ENCODE measurements around the gene P4HA3.

The P4HA3 gene

DNA sequence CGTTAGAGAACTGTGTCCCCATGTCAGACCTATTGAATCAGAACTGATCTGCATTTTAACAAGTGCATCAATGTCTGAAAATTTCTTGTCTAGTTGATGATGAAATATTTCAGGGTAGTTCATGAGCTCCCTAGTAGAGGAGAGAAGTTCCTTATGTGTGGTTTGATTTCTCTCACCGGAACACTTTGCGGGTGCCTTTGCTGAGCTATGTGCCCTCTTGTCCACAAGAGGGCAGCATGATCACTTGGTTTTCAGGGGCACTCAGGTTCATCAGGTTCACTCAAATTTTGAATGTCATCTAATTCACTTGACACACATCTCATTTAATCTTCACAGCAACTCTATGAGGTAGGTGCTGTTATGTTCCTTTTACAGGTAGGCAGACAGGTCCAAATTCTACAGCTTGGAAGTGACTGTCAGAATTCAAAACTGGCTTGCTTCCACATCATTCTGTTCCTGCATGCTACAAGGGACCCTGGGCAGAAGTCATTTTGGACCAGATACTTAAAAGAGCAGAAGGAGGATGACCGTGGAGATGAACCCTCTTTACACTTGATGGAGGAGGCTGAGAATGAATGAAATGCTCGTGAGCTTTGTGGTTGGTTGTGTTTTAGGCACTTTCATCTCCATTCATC lies 55.6 kb downstream of the P4HA3 start:
- Histone ChIP-seq H3K36me3 (ENCODE audit: control insufficient read depth in 5 of 5, insufficient read depth in 5 of 5, low read length in 5 of 5) (peaks cover 0 to 46% (median 41%) of the 10 kb centered on the region in 5 donors), H3K27ac (ENCODE audit: low read depth, low read length) (no peak overlapping the region), H3K9ac (ENCODE audit: low read length in 5 of 5) (no peak overlapping the region), H3K9me3 (ENCODE audit: control insufficient read depth in 5 of 5, low read length in 5 of 5) (no peaks in the 10 kb centered on the region), H3K4me3 (ENCODE audit: low read depth in 1 of 5, low read length in 5 of 5) (no peak overlapping the region), H3K4me1 (ENCODE audit: control insufficient read depth in 5 of 5, insufficient read depth in 5 of 5, low read length in 5 of 5) (peaks cover 0 to 7% (median 5%) of the 10 kb centered on the region in 5 donors), H3K27me3 (ENCODE audit: control insufficient read depth in 5 of 5, insufficient read depth in 4 of 5, low read length in 5 of 5) (no peaks in the 10 kb centered on the region)

DNA sequence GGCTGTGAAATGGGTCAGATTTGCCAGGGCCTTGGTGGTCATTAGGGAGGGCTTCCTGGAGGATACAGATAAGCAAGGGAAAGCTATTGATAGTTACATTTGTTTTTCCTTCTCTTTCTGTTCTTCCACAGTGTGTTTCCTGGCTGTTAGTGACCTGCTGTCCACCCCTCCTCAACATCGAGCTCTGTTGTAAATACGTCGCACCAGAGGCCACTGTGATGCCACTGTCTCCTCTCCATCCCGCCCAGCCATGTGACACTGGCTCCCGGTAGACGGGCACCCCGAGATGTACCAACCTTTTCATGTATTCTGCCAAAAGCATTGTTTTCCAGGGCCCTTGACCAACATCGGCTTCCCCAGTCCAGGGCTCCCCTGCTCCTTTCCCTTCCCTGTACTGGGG lies 58.1 kb downstream of the P4HA3 start:
- Histone ChIP-seq H3K9ac (ENCODE audit: low read length in 5 of 5) (no peak overlapping the region), H3K27ac (ENCODE audit: low read depth, low read length) (no peak overlapping the region), H3K36me3 (ENCODE audit: control insufficient read depth in 5 of 5, insufficient read depth in 5 of 5, low read length in 5 of 5) (peaks cover 19 to 69% (median 55%) of the 10 kb centered on the region in 5 donors), H3K9me3 (ENCODE audit: control insufficient read depth in 5 of 5, low read length in 5 of 5) (no peaks in the 10 kb centered on the region), H3K4me1 (ENCODE audit: control insufficient read depth in 5 of 5, insufficient read depth in 5 of 5, low read length in 5 of 5) (peaks cover 0 to 7% (median 5%) of the 10 kb centered on the region in 5 donors), H3K4me3 (ENCODE audit: low read depth in 1 of 5, low read length in 5 of 5) (no peak overlapping the region), H3K27me3 (ENCODE audit: control insufficient read depth in 5 of 5, insufficient read depth in 4 of 5, low read length in 5 of 5) (no peaks in the 10 kb centered on the region)

DNA sequence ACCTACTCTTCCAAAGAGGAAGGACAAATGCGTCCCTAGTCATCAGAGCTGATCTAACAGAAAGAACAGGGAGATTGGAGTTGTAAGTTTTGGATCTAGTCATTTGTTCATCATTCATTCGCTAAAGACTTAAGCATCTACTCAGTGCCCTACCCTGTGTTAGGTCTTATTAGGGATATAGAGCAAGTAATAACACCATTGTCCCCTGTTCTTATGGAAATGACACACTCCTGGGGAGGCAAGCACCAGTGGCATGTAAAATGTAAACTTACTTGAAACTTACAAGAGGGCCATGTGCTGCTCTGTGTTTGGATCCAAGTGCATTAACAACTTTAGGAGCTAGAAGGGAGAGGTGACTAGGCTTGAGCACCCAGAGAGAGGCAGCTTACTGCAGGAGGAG lies 61.9 kb downstream of the P4HA3 start:
- Histone ChIP-seq H3K36me3 (ENCODE audit: control insufficient read depth in 5 of 5, insufficient read depth in 5 of 5, low read length in 5 of 5) (peaks cover 35 to 80% (median 65%) of the 10 kb centered on the region in 5 donors), H3K9ac (ENCODE audit: low read length in 5 of 5) (no peak overlapping the region)

DNA sequence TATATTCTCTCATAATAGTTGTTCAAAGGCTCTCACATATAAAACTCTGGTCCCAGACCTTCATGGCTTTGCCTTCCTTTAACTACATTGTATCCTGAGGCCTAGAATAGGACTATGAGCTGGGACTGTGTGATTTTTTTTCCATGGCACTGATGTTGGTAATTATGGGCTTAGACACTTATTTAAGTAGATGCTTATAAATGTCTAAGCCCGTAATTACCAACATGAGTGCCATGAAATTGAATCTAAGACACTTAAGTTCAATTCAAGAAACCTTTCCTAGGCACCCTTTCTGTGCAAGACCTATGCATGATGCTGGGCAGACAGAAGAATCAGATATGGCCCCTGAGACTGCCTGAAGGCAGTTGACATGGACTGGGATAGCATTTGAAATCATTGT lies 63.0 kb downstream of the P4HA3 start:
- no peak overlapping the region for H3K4me3 ChIP-seq (ENCODE audit: low read depth in 1 of 5, low read length in 5 of 5)
- no peaks in the 10 kb centered on the region for H3K27me3 ChIP-seq (ENCODE audit: control insufficient read depth in 5 of 5, insufficient read depth in 4 of 5, low read length in 5 of 5)
- H3K4me1 ChIP-seq (ENCODE audit: control insufficient read depth in 5 of 5, insufficient read depth in 5 of 5, low read length in 5 of 5), result no peaks in the 10 kb centered on the region
- peaks cover 35 to 69% (median 55%) of the 10 kb centered on the region in 5 donors for H3K36me3 ChIP-seq (ENCODE audit: control insufficient read depth in 5 of 5, insufficient read depth in 5 of 5, low read length in 5 of 5)
- H3K9me3 ChIP-seq (ENCODE audit: control insufficient read depth in 5 of 5, low read length in 5 of 5), result no peaks in the 10 kb centered on the region
- no peak overlapping the region for H3K27ac ChIP-seq (ENCODE audit: low read depth, low read length)
- no peak overlapping the region for H3K9ac ChIP-seq (ENCODE audit: low read length in 5 of 5)

More for the DNA sequence above, 61.9 kb downstream of the P4HA3 start:
- Histone ChIP-seq H3K27ac (ENCODE audit: low read depth, low read length) (no peak overlapping the region), H3K4me3 (ENCODE audit: low read depth in 1 of 5, low read length in 5 of 5) (no peak overlapping the region), H3K9me3 (ENCODE audit: control insufficient read depth in 5 of 5, low read length in 5 of 5) (no peaks in the 10 kb centered on the region), H3K4me1 (ENCODE audit: control insufficient read depth in 5 of 5, insufficient read depth in 5 of 5, low read length in 5 of 5) (no peaks in the 10 kb centered on the region), H3K27me3 (ENCODE audit: control insufficient read depth in 5 of 5, insufficient read depth in 4 of 5, low read length in 5 of 5) (no peaks in the 10 kb centered on the region)

DNA sequence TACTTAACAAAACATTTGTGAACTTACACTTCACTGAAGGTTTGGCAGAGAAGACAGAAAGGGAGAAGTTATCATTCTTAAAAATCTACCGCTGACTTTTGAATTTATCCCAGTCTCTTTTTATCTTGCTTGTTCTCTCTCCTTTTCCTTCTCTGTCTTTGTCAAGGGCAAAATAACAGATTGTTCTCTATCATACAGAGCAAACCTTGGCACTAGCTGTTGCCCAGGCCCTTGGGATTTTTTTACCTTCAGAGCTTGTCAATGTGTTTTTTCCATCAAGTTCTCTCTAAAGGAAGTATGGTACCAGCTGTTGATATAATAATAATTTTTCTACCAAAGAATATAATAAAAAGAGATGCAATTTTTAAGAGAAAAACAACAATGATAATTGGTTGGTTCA lies 73.2 kb downstream of the P4HA3 start:
- Histone ChIP-seq H3K4me1 (ENCODE audit: control insufficient read depth in 5 of 5, insufficient read depth in 5 of 5, low read length in 5 of 5) (peaks cover 0 to 7% (median 0%) of the 10 kb centered on the region in 5 donors), H3K27ac (ENCODE audit: low read depth, low read length) (no peak overlapping the region), H3K9ac (ENCODE audit: low read length in 5 of 5) (peak overlapping the region in 1 of 5 donors; percentile 5), H3K4me3 (ENCODE audit: low read depth in 1 of 5, low read length in 5 of 5) (no peak overlapping the region), H3K27me3 (ENCODE audit: control insufficient read depth in 5 of 5, insufficient read depth in 4 of 5, low read length in 5 of 5) (no peaks in the 10 kb centered on the region), H3K9me3 (ENCODE audit: control insufficient read depth in 5 of 5, low read length in 5 of 5) (no peaks in the 10 kb centered on the region), H3K36me3 (ENCODE audit: control insufficient read depth in 5 of 5, insufficient read depth in 5 of 5, low read length in 5 of 5) (peaks cover 34 to 62% (median 50%) of the 10 kb centered on the region in 5 donors)

DNA sequence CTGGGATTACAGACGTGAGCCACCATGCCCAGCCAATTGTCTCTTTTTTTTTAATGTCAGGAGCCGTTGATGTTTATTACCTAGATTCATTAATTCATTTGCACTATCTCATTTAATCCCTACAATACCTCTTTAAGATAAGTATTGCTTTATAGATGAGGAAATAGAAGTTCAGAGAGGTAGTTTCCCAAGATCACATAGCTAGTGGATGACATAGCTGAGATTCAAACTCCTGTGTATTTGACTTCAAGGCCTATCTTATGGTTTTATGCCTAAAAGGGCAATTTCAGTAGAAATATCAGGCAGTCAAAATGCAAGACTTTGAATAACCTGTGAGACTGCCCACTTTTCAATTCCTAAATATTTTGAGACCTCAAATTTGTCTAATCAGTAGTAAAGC lies 73.9 kb downstream of the P4HA3 start:
- Histone ChIP-seq H3K9me3 (ENCODE audit: control insufficient read depth in 5 of 5, low read length in 5 of 5) (no peaks in the 10 kb centered on the region), H3K36me3 (ENCODE audit: control insufficient read depth in 5 of 5, insufficient read depth in 5 of 5, low read length in 5 of 5) (peaks cover 34 to 62% (median 52%) of the 10 kb centered on the region in 5 donors), H3K27me3 (ENCODE audit: control insufficient read depth in 5 of 5, insufficient read depth in 4 of 5, low read length in 5 of 5) (no peaks in the 10 kb centered on the region), H3K4me1 (ENCODE audit: control insufficient read depth in 5 of 5, insufficient read depth in 5 of 5, low read length in 5 of 5) (peaks cover 0 to 7% (median 0%) of the 10 kb centered on the region in 5 donors), H3K27ac (ENCODE audit: low read depth, low read length) (no peak overlapping the region), H3K9ac (ENCODE audit: low read length in 5 of 5) (peak overlapping the region in 1 of 5 donors; percentile 5), H3K4me3 (ENCODE audit: low read depth in 1 of 5, low read length in 5 of 5) (no peak overlapping the region)

DNA sequence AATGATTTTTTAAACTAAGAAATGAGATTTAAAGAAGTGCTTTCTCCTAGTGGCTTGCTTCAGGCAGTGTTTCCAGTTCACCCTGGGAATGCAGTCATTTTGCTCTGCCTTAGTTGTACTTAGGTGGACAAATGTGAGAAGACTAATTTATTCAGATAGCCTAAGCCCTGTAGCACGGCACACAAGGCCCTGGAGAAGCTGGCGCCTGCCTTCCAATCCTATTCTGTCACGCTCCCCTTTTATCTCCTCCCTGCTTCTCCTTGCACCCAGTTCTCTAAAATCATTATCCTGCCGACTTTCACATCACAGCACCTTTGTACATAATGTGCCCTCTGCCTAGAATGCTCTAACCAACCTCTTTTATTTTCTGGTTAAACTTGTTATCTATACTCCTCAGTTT lies 76.3 kb downstream of the P4HA3 start:
- H3K36me3 ChIP-seq (ENCODE audit: control insufficient read depth in 5 of 5, insufficient read depth in 5 of 5, low read length in 5 of 5), result peaks cover 44 to 66% (median 57%) of the 10 kb centered on the region in 5 donors

DNA sequence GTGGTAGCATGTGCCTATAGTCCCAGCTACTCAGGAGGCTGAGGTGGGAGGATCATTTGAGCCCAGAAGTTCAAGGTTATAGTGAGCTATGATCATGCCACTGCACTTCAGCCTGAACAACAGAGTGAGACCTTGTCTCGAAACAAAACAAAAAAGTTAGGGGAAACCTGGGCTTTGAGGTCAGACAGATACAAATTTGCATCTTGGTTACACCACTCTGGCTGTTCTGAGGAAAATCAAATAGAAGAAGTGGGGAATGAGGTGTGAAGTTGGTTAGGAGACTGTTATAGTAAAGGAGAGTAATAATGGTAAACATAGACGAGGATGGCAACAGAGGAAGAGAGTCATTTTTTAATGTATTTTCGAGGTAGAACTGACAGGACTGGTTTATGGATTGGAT lies 77.8 kb downstream of the P4HA3 start:
- no peak overlapping the region for H3K9ac ChIP-seq (ENCODE audit: low read length in 5 of 5)
- no peak overlapping the region for H3K4me3 ChIP-seq (ENCODE audit: low read depth in 1 of 5, low read length in 5 of 5)
- H3K36me3 ChIP-seq (ENCODE audit: control insufficient read depth in 5 of 5, insufficient read depth in 5 of 5, low read length in 5 of 5), result peaks cover 36 to 60% (median 56%) of the 10 kb centered on the region in 5 donors
- no peaks in the 10 kb centered on the region for H3K9me3 ChIP-seq (ENCODE audit: control insufficient read depth in 5 of 5, low read length in 5 of 5)
- no peak overlapping the region for H3K27ac ChIP-seq (ENCODE audit: low read depth, low read length)
- no peaks in the 10 kb centered on the region for H3K27me3 ChIP-seq (ENCODE audit: control insufficient read depth in 5 of 5, insufficient read depth in 4 of 5, low read length in 5 of 5)
- H3K4me1 ChIP-seq (ENCODE audit: control insufficient read depth in 5 of 5, insufficient read depth in 5 of 5, low read length in 5 of 5), result peaks cover 0 to 7% (median 0%) of the 10 kb centered on the region in 5 donors

More for the DNA sequence above, 76.3 kb downstream of the P4HA3 start:
- no peak overlapping the region for H3K27ac ChIP-seq (ENCODE audit: low read depth, low read length)
- no peaks in the 10 kb centered on the region for H3K9me3 ChIP-seq (ENCODE audit: control insufficient read depth in 5 of 5, low read length in 5 of 5)
- no peak overlapping the region for H3K9ac ChIP-seq (ENCODE audit: low read length in 5 of 5)
- H3K27me3 ChIP-seq (ENCODE audit: control insufficient read depth in 5 of 5, insufficient read depth in 4 of 5, low read length in 5 of 5), result no peaks in the 10 kb centered on the region
- peaks cover 0 to 7% (median 0%) of the 10 kb centered on the region in 5 donors for H3K4me1 ChIP-seq (ENCODE audit: control insufficient read depth in 5 of 5, insufficient read depth in 5 of 5, low read length in 5 of 5)
- no peak overlapping the region for H3K4me3 ChIP-seq (ENCODE audit: low read depth in 1 of 5, low read length in 5 of 5)

DNA sequence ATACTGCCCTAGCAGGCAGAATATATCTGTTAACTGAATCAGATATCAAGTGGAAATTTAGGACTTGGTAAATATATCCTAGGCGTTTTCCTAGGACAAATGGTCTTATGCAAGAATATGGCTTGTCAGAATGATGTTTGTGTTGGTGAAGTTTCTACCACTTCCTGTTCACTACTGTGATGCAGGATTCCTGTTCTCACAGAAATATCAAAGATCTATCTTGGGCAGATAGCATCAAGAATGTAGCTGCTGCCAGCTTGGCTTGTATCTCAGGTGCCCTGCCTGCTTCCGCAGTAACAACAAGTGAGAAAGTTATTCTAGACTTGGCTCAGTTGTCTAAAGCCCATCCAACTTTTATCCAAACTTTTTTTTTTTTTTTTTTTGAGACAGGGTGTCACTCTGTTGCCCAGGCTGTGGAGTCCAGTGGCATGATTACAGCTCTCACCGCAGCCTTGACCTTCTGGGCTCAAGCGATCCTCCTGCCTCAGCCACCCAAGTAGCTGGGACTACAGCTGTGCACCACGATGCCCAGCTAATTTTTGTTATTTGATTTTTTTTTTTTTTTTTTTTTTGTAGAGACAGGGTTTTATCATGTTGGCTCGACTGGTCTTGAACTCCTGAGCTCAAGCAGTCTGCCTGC lies 79.0 kb downstream of the P4HA3 start:
- H3K27me3 ChIP-seq (ENCODE audit: control insufficient read depth in 5 of 5, insufficient read depth in 4 of 5, low read length in 5 of 5), result no peaks in the 10 kb centered on the region
- H3K27ac ChIP-seq (ENCODE audit: low read depth, low read length), result no peak overlapping the region
- peaks cover 30 to 55% (median 48%) of the 10 kb centered on the region in 5 donors for H3K36me3 ChIP-seq (ENCODE audit: control insufficient read depth in 5 of 5, insufficient read depth in 5 of 5, low read length in 5 of 5)
- H3K9me3 ChIP-seq (ENCODE audit: control insufficient read depth in 5 of 5, low read length in 5 of 5), result no peaks in the 10 kb centered on the region
- H3K4me1 ChIP-seq (ENCODE audit: control insufficient read depth in 5 of 5, insufficient read depth in 5 of 5, low read length in 5 of 5), result no peaks in the 10 kb centered on the region
- no peak overlapping the region for H3K4me3 ChIP-seq (ENCODE audit: low read depth in 1 of 5, low read length in 5 of 5)
- no peak overlapping the region for H3K9ac ChIP-seq (ENCODE audit: low read length in 5 of 5)

DNA sequence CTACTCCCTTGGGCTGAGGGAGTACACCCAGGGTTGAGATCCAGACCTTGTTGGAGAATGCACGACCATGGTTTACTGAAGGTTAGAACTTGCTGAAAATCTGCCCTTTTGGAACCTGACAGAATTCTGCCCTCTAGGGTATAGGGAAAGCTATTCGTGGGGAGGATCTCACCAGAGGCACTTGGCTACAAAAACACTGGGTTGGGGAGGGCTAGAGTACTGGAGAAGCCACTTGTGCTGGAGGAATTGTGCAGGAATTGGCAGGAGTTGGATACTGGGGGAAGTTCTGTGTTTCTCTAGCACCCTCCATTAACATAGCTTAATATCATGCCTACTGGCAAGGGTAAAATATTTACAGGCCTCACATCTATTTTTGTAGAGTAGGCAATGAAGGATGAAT lies 84.5 kb downstream of the P4HA3 start:
- Histone ChIP-seq H3K36me3 (ENCODE audit: control insufficient read depth in 5 of 5, insufficient read depth in 5 of 5, low read length in 5 of 5) (peaks cover 16 to 25% (median 19%) of the 10 kb centered on the region in 5 donors), H3K4me1 (ENCODE audit: control insufficient read depth in 5 of 5, insufficient read depth in 5 of 5, low read length in 5 of 5) (peaks cover 0 to 7% (median 0%) of the 10 kb centered on the region in 5 donors), H3K27ac (ENCODE audit: low read depth, low read length) (no peak overlapping the region), H3K4me3 (ENCODE audit: low read depth in 1 of 5, low read length in 5 of 5) (no peak overlapping the region), H3K9ac (ENCODE audit: low read length in 5 of 5) (no peak overlapping the region), H3K27me3 (ENCODE audit: control insufficient read depth in 5 of 5, insufficient read depth in 4 of 5, low read length in 5 of 5) (no peaks in the 10 kb centered on the region), H3K9me3 (ENCODE audit: control insufficient read depth in 5 of 5, low read length in 5 of 5) (no peaks in the 10 kb centered on the region)
